B cell (primary cell): Measurements from ENCODE around the gene CLCN1. TPM values are rescaled to one million over a fixed set of nuclear protein-coding genes. Genes with fewer than 3 reads are reported as not detected.

Experiments
- ATAC-seq: fragments of 200-7000 bp; cut with Tn5 transposase; one replicate; pipeline ENCODE4 v1.10.0; 2021; ENCODE audit warnings: low read depth, mild to moderate bottlenecking, moderate number of reproducible peaks, moderate library complexity
- CTCF ChIA-PET: fragments of 350-600 bp; sonication (Branson Sonifier 250); formaldehyde crosslinking; loops from one replicate; lab custom pipeline; 2021; ENCODE audit warnings: antibody characterized with exemption, inconsistent platforms; lab: Charles Lee
- POLR2A ChIA-PET: fragments of 350-600 bp; sonication (Branson Sonifier 250); formaldehyde crosslinking; loops from one replicate; lab custom pipeline; 2021; ENCODE audit warnings: antibody characterized with exemption; lab: Charles Lee
- DNase-seq: peaks from one replicate; pipeline ENCODE4 v3.0.0; 2013
- H2AFZ ChIP-seq: 2 replicates; pipeline ENCODE4 v1.6.1; 2012; ENCODE audit warnings: mild to moderate bottlenecking, low read depth, low read length; ENCODE audit not compliant: insufficient read depth, poor library complexity, severe bottlenecking
- H3K27ac ChIP-seq, 2 donors: 1 replicate in 1 of 2; 2 replicates in 1 of 2; pipeline ENCODE4 v1.5.1; 2012 to 2013; ENCODE audit warnings: low read length in 2 of 2, mild to moderate bottlenecking in 2 of 2, moderate library complexity in 1 of 2
- H3K27me3 ChIP-seq, 4 experiments: fragments of 200-600 bp in 1 of 4; sonication (generic) in 1 of 4; replicated peaks in 1 of 4; 1 replicate in 2 of 4; 2 replicates in 2 of 4; pipeline versions ENCODE4 v1.6.1 to v1.7.0; 2013 to 2016; ENCODE audit warnings: low read length in 3 of 4, mild to moderate bottlenecking in 2 of 4, mixed read lengths in 1 of 4, moderate library complexity in 1 of 4; ENCODE audit not compliant: insufficient read depth in 4 of 4, control insufficient read depth in 3 of 4; ENCODE audit errors: control extremely low read depth in 1 of 4
- H3K36me3 ChIP-seq, 2 experiments: replicated peaks in 1 of 2; 1 replicate in 1 of 2; 2 replicates in 1 of 2; pipeline versions ENCODE4 v1.6.1 to v1.7.1; 2013; ENCODE audit warnings: low read length in 1 of 2; ENCODE audit not compliant: insufficient read depth in 2 of 2, control insufficient read depth in 1 of 2; ENCODE audit errors: control extremely low read depth in 1 of 2, extremely low read depth in 1 of 2
- H3K4me1 ChIP-seq, 2 donors: fragments of 200-600 bp in 1 of 2; sonication (generic) in 1 of 2; 1 replicate in 1 of 2; 2 replicates in 1 of 2; pipeline versions ENCODE4 v1.5.1 to v1.6.1; 2013 to 2017; ENCODE audit warnings: low read length in 2 of 2; ENCODE audit not compliant: control insufficient read depth in 2 of 2, insufficient read depth in 2 of 2
- H3K4me2 ChIP-seq: replicated peaks from 2 replicates; pipeline ENCODE3; 2012; ENCODE audit warnings: mild to moderate bottlenecking, low read depth, low read length; ENCODE audit not compliant: poor library complexity, severe bottlenecking
- H3K4me3 ChIP-seq, 5 experiments: fragments of 200-600 bp in 1 of 5; sonication (generic) in 1 of 5; 1 replicate in 3 of 5; 2 replicates in 2 of 5; pipeline versions ENCODE4 v1.5.1 to v1.7.0; 2011 to 2016; ENCODE audit warnings: low read length in 4 of 5, mild to moderate bottlenecking in 4 of 5, low read depth in 2 of 5, control low read depth in 1 of 5, moderate library complexity in 1 of 5; ENCODE audit not compliant: insufficient read depth in 1 of 5; ENCODE audit errors: control extremely low read depth in 1 of 5, extremely low read depth in 1 of 5
- H3K79me2 ChIP-seq: fragments of 200-600 bp; sonication (generic); one replicate; pipeline ENCODE4 v1.6.0; 2016; ENCODE audit warnings: low read length; ENCODE audit not compliant: control insufficient read depth, insufficient read depth
- H3K9ac ChIP-seq: fragments of 200-600 bp; sonication (generic); 2 replicates; pipeline ENCODE4 v1.6.1; 2017; ENCODE audit warnings: mild to moderate bottlenecking, low read length, moderate library complexity
- H3K9me3 ChIP-seq, 3 donors: one replicate each; pipeline versions ENCODE4 v1.6.1 to v1.7.1; 2013; ENCODE audit warnings: low read length in 2 of 3; ENCODE audit not compliant: control insufficient read depth in 2 of 3, insufficient read depth in 1 of 3; ENCODE audit errors: control extremely low read depth in 1 of 3
- H4K20me1 ChIP-seq: 2 replicates; pipeline ENCODE4 v1.6.0; 2012; ENCODE audit warnings: mild to moderate bottlenecking, low read length; ENCODE audit not compliant: insufficient read depth, control insufficient read depth, poor library complexity, severe bottlenecking
- H3K27ac Mint-ChIP-seq: one replicate; pipeline ENCODE4 v1.8.0; 2021; ENCODE audit warnings: mixed read lengths
- H3K27me3 Mint-ChIP-seq: one replicate; pipeline ENCODE4 v1.8.0; 2021; ENCODE audit warnings: mixed read lengths
- H3K4me1 Mint-ChIP-seq: one replicate; pipeline ENCODE4 v1.8.0; 2021; ENCODE audit warnings: mixed read lengths
- H3K4me3 Mint-ChIP-seq: one replicate; pipeline ENCODE4 v1.8.0; 2021; ENCODE audit warnings: mixed read lengths
- H3K9me3 Mint-ChIP-seq: one replicate; pipeline ENCODE4 v1.8.0; 2022; ENCODE audit warnings: mixed read lengths; ENCODE audit not compliant: insufficient read depth
- EZH2 ChIP-seq: IDR thresholded peaks from 2 replicates; pipeline ENCODE4 v1.6.1; 2012; ENCODE audit warnings: borderline replicate concordance, low read depth, mild to moderate bottlenecking, moderate library complexity, low read length; ENCODE audit not compliant: insufficient read depth, poor library complexity, severe bottlenecking
- WGBS: methylation state at CpG from one replicate; pipeline ENCODE4 v1.1.5; 2013; ENCODE audit warnings: missing lambda C conversion rate; ENCODE audit not compliant: insufficient coverage; 5-methylcytosine and 5-hydroxymethylcytosine counted together
- intact Hi-C: fragments of 100-400 bp; cut with micrococcal nuclease; formaldehyde crosslinking; loops from one replicate; pipeline ENCODE4 v1.10.0; 2022
- polyA plus RNA-seq: library from polyadenylated mRNA; depleted of rRNA; stranded (reverse); fragments of >200 nt; gene quantifications from 2 replicates; pipeline ENCODE4 v1.2.3, GENCODE V29; 2012
- total RNA-seq, 2 donors: library from RNA; stranded (reverse); fragments of 120-200 nt in 1 of 2; gene quantifications; 1 replicate in 1 of 2; 2 replicates in 1 of 2; pipeline versions ENCODE4 v1.2.3 to v1.2.4, GENCODE V29; 2013 to 2022
- TF ChIP-seq, protein P1 (sequence below): fragments of 200-600 bp; IDR thresholded peaks from one replicate; pipeline ENCODE4 v1.8.0; 2022; ENCODE audit warnings: antibody characterized with exemption, mild to moderate bottlenecking

The CLCN1 gene
- total and polyA plus RNA-seq, 2 donors (not counting 1 experiment from before 2014, with no cell fraction given), result not detected

DNA sequence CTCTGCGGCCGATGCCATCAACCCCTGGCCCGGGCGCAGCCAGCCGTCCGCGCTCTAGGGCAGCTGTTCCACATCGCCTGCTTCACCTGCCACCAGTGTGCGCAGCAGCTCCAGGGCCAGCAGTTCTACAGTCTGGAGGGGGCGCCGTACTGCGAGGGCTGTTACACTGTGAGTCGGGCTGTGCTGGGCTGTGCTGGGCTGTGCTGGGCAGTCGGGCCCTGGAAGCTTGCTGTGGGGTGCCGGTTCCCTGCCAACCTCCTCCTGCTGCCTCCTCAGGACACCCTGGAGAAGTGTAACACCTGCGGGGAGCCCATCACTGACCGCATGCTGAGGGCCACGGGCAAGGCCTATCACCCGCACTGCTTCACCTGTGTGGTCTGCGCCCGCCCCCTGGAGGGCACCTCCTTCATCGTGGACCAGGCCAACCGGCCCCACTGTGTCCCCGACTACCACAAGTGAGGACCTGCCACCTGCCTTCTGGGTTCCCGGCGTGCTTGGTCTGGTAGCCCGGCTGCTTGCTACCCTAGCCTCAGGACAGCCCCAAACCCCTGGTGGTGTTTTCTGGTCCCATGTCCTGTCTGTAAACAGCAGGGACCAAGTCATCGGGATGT, 72.7 kb downstream of the CLCN1 start:
- H3K9ac ChIP-seq, result no peak overlapping the region
- intact Hi-C loops, result no loop called here
- TF ChIP-seq EZH2, result no peak
- TF ChIP-seq, protein P1, sequence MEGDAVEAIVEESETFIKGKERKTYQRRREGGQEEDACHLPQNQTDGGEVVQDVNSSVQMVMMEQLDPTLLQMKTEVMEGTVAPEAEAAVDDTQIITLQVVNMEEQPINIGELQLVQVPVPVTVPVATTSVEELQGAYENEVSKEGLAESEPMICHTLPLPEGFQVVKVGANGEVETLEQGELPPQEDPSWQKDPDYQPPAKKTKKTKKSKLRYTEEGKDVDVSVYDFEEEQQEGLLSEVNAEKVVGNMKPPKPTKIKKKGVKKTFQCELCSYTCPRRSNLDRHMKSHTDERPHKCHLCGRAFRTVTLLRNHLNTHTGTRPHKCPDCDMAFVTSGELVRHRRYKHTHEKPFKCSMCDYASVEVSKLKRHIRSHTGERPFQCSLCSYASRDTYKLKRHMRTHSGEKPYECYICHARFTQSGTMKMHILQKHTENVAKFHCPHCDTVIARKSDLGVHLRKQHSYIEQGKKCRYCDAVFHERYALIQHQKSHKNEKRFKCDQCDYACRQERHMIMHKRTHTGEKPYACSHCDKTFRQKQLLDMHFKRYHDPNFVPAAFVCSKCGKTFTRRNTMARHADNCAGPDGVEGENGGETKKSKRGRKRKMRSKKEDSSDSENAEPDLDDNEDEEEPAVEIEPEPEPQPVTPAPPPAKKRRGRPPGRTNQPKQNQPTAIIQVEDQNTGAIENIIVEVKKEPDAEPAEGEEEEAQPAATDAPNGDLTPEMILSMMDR, result no peak
- H4K20me1 ChIP-seq, result no peaks in the 10 kb centered on the region
- no peak overlapping the region for H3K4me2 ChIP-seq
- ChIA-PET POLR2A (interaction anchor here (0.5 kb wide), 1 partner anchor 605 kb away, joined by 7 read pairs; no protein-coding TSS in a partner anchor), CTCF (interaction anchor here (1.2 to 1.9 kb wide), 2 partner anchors 8 to 29 kb away, joined by 3 to 4 read pairs; no protein-coding TSS in a partner anchor)
- H3K4me3 Mint-ChIP-seq, result no peak overlapping the region
- H3K9me3 ChIP-seq, result no peaks in the 10 kb centered on the region
- no peak overlapping the region for H3K4me3 ChIP-seq
- no peaks in the 10 kb centered on the region for H3K27me3 Mint-ChIP-seq
- no peak overlapping the region for H3K27ac ChIP-seq
- H3K4me1 ChIP-seq, result peaks cover 25 to 31% of the 10 kb centered on the region in 2 donors
- H3K27ac Mint-ChIP-seq, result no peak overlapping the region
- no peak overlapping the region for H2AFZ ChIP-seq
- ATAC-seq (no peak), DNase-seq (no peak)
- H3K4me1 Mint-ChIP-seq, result no peaks in the 10 kb centered on the region
- peaks cover 0 to 17% of the 10 kb centered on the region in 2 experiments for H3K36me3 ChIP-seq
- no peaks in the 10 kb centered on the region for H3K27me3 ChIP-seq
- H3K9me3 Mint-ChIP-seq, result no peaks in the 10 kb centered on the region
- 98% methylated on average over 28 of the region's 28 CpGs for WGBS
- no peaks in the 10 kb centered on the region for H3K79me2 ChIP-seq
